Measurements from ENCODE around the gene CDKL5.

GRCh38 chrX:18428006-18428405 is 2.6 kb downstream of the CDKL5 start:
- TF ChIP-seq, protein P1, sequence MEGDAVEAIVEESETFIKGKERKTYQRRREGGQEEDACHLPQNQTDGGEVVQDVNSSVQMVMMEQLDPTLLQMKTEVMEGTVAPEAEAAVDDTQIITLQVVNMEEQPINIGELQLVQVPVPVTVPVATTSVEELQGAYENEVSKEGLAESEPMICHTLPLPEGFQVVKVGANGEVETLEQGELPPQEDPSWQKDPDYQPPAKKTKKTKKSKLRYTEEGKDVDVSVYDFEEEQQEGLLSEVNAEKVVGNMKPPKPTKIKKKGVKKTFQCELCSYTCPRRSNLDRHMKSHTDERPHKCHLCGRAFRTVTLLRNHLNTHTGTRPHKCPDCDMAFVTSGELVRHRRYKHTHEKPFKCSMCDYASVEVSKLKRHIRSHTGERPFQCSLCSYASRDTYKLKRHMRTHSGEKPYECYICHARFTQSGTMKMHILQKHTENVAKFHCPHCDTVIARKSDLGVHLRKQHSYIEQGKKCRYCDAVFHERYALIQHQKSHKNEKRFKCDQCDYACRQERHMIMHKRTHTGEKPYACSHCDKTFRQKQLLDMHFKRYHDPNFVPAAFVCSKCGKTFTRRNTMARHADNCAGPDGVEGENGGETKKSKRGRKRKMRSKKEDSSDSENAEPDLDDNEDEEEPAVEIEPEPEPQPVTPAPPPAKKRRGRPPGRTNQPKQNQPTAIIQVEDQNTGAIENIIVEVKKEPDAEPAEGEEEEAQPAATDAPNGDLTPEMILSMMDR (IDR thresholded peaks at IDR 0.05; ENCODE audit: borderline replicate concordance, extremely low read depth, low read length, poor library complexity, severe bottlenecking), result no peak
- no peak for TF ChIP-seq EZH2 (IDR thresholded peaks at IDR 0.05; ENCODE audit: borderline replicate concordance, low read depth, low read length, severe bottlenecking)
